Measurements from ENCODE around the gene AQP1. TPM values are rescaled to one million over a fixed set of nuclear protein-coding genes. Genes with fewer than 3 reads are reported as not detected.

AQP1 gene
- total RNA-seq, 3 donors from 2014 or later (not counting 1 experiment from before 2014, with no cell fraction given): 0.50 to 1.4 TPM; not detected in 1

DNA sequence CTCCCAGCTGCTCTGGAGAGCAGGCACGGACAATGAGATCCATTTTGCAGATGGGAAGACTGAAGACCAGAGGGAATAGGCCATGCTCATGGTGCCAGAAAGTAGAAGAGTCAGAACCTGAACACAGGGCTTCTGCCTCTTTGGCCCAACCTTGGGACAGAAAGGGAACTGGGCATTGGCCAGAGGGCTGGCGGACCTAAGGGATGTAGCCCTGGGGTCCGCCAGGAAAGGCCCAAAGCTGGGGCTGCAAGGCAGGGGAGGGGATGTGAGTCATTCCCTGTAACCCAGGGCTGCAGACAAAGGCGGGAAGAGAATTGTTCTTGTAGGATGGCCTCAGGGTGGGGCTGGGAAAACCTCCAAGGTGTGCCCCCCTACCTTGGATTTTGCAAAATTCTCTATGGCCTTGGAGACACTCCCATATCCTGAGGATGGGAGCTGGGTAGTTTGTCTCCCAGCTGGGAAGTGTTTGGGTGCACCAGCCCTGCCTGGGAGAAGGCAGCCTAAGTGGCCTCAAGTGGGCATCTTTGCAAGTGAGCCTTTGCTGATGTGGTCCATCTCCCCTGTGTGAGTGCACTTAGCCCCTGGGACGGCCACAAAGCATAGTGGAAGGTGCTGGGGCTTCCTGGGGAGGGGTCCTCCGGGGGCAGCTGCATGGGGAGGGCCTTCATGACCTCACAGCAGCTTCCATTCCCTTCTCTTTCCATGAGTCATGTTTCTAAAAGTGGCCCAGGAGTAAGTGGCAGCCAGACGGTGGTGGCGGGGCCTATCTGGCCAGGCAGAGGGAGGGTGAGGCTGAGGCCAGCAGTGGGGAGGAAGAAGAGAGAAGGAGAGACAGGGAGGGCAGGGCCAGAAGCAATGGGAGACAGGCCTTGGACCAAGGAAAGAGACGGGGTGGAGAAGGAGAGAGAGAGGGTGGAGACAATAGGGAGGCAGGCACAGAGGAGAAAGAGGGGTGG lies 9.2 kb downstream of the AQP1 start:
- no peak overlapping the region for H3K4me3 Mint-ChIP-seq
- H3K36me3 ChIP-seq (ENCODE audit: control insufficient read depth, insufficient read depth, low read length): no peaks in the 10 kb centered on the region
- no peaks in the 10 kb centered on the region for H3K4me1 Mint-ChIP-seq
- no peaks in the 10 kb centered on the region for H3K36me3 Mint-ChIP-seq
- ATAC-seq: no peak
- H3K27me3 ChIP-seq (ENCODE audit: control insufficient read depth, insufficient read depth, low read length): no peaks in the 10 kb centered on the region
- intact Hi-C loops (cut with micrococcal nuclease): no loop called here
- WGBS (ENCODE audit: insufficient coverage): 67% methylated on average over 9 of the region's 9 CpGs
- no peaks in the 10 kb centered on the region for H3K27me3 Mint-ChIP-seq (ENCODE audit: low read depth in 2 of 2)
- DNase-seq: peak in 1 of 2 donors; percentile 8
- no peaks in the 10 kb centered on the region for H3K9me3 Mint-ChIP-seq
- H3K9me3 ChIP-seq (ENCODE audit: control insufficient read depth, insufficient read depth, low read length): no peaks in the 10 kb centered on the region
- no peak overlapping the region for H3K27ac Mint-ChIP-seq
- no peaks in the 10 kb centered on the region for H3K4me1 ChIP-seq (ENCODE audit: control insufficient read depth, insufficient read depth, low read length)
- TF ChIP-seq, protein P1, sequence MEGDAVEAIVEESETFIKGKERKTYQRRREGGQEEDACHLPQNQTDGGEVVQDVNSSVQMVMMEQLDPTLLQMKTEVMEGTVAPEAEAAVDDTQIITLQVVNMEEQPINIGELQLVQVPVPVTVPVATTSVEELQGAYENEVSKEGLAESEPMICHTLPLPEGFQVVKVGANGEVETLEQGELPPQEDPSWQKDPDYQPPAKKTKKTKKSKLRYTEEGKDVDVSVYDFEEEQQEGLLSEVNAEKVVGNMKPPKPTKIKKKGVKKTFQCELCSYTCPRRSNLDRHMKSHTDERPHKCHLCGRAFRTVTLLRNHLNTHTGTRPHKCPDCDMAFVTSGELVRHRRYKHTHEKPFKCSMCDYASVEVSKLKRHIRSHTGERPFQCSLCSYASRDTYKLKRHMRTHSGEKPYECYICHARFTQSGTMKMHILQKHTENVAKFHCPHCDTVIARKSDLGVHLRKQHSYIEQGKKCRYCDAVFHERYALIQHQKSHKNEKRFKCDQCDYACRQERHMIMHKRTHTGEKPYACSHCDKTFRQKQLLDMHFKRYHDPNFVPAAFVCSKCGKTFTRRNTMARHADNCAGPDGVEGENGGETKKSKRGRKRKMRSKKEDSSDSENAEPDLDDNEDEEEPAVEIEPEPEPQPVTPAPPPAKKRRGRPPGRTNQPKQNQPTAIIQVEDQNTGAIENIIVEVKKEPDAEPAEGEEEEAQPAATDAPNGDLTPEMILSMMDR (IDR thresholded peaks at IDR 0.05): no peak
- no peak overlapping the region for H3K27ac ChIP-seq (ENCODE audit: low read length)
- no peak overlapping the region for H3K4me3 ChIP-seq (ENCODE audit: low read length)

- intact Hi-C loops (cut with micrococcal nuclease): no loop called here
- ATAC-seq: no peak
- no peaks in the 10 kb centered on the region for H3K27me3 ChIP-seq (ENCODE audit: control insufficient read depth, insufficient read depth, low read length)
- H3K27ac Mint-ChIP-seq: no peak overlapping the region
- TF ChIP-seq, protein P1 (IDR thresholded peaks at IDR 0.05): no peak
- H3K9me3 Mint-ChIP-seq: no peaks in the 10 kb centered on the region
- peak in 1 of 2 donors; percentile 9 for DNase-seq
- no peaks in the 10 kb centered on the region for H3K9me3 ChIP-seq (ENCODE audit: control insufficient read depth, insufficient read depth, low read length)
- no peaks in the 10 kb centered on the region for H3K4me1 ChIP-seq (ENCODE audit: control insufficient read depth, insufficient read depth, low read length)
- no peaks in the 10 kb centered on the region for H3K36me3 Mint-ChIP-seq
- no peak overlapping the region for H3K4me3 ChIP-seq (ENCODE audit: low read length)
- WGBS (ENCODE audit: insufficient coverage): 90% methylated on average over 19 of the region's 19 CpGs
- no peak overlapping the region for H3K27ac ChIP-seq (ENCODE audit: low read length)
- H3K27me3 Mint-ChIP-seq (ENCODE audit: low read depth in 2 of 2): no peaks in the 10 kb centered on the region
- H3K4me3 Mint-ChIP-seq: no peak overlapping the region
- no peaks in the 10 kb centered on the region for H3K4me1 Mint-ChIP-seq
- no peaks in the 10 kb centered on the region for H3K36me3 ChIP-seq (ENCODE audit: control insufficient read depth, insufficient read depth, low read length)
Observed at GRCh38 chr7:30921540-30922401, 10.1 kb downstream of the AQP1 start.

DNA sequence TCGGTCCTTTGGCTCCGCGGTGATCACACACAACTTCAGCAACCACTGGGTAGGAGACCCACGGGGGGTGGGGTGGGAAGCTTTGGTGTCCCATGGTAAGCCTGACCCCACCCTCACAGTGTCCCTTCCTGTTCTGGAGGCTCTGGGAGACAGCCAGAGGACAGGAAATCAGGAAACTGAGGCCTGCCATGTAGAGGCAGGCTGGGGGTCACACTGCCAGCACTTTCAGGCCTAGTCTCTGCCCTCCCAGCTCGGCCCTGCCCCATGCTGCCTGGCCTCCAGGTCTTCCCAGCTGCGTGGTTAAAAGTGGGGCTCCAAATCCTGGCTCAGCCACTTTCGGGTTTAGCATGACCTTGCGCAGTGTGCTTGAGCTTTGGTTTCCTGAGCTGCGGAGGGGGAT lies 10.9 kb downstream of the AQP1 start:
- ATAC-seq (no peak), DNase-seq (peak in 1 of 2 donors; percentile 9)
- intact Hi-C loops (cut with micrococcal nuclease): no loop called here
- WGBS (ENCODE audit: insufficient coverage): 91% methylated on average over 6 of the region's 9 CpGs
- no peaks in the 10 kb centered on the region for H3K4me1 ChIP-seq (ENCODE audit: control insufficient read depth, insufficient read depth, low read length)
- Mint-ChIP-seq H3K27me3 (ENCODE audit: low read depth in 2 of 2) (no peaks in the 10 kb centered on the region), H3K36me3 (no peaks in the 10 kb centered on the region), H3K27ac (no peak overlapping the region), H3K4me3 (no peak overlapping the region), H3K4me1 (no peaks in the 10 kb centered on the region), H3K9me3 (no peaks in the 10 kb centered on the region)
- no peak overlapping the region for H3K4me3 ChIP-seq (ENCODE audit: low read length)
- no peak overlapping the region for H3K27ac ChIP-seq (ENCODE audit: low read length)
- H3K27me3 ChIP-seq (ENCODE audit: control insufficient read depth, insufficient read depth, low read length): no peaks in the 10 kb centered on the region
- no peaks in the 10 kb centered on the region for H3K9me3 ChIP-seq (ENCODE audit: control insufficient read depth, insufficient read depth, low read length)
- no peaks in the 10 kb centered on the region for H3K36me3 ChIP-seq (ENCODE audit: control insufficient read depth, insufficient read depth, low read length)
- TF ChIP-seq, protein P1 (IDR thresholded peaks at IDR 0.05): no peak
